GM12864 (cell line): Measurements from ENCODE around the gene FBRSL1.

ENCODE experiments used
- DNase-seq: peaks from one replicate; pipeline ENCODE4 v3.0.0-alpha.2; 2011; ENCODE audit warnings: low read depth
- H3K4me3 ChIP-seq: 2 replicates; pipeline ENCODE4 v1.5.1; 2011; ENCODE audit warnings: mild to moderate bottlenecking, low read depth, low read length, control low read depth
- CTCF ChIP-seq: IDR thresholded peaks from 2 replicates; pipeline ENCODE4 v1.5.1; 2011; ENCODE audit warnings: low read depth, mild to moderate bottlenecking, moderate library complexity, low read length, control low read depth, inconsistent platforms; ENCODE audit errors: missing control alignments

FBRSL1 gene

GRCh38 chr12:132454933-132455418, 35.0 kb upstream of the FBRSL1 start:
- H3K4me3 ChIP-seq: no peak overlapping the region
- TF ChIP-seq CTCF: no peak
- DNase-seq: no peak

- TF ChIP-seq CTCF: no peak
- no peak overlapping the region for H3K4me3 ChIP-seq
- DNase-seq: no peak
Measured at GRCh38 chr12:132455565-132455964, 34.4 kb upstream of the FBRSL1 start.

- no peak for TF ChIP-seq CTCF
- H3K4me3 ChIP-seq: no peak overlapping the region
Measured at GRCh38 chr12:132456186-132456943, 33.6 kb upstream of the FBRSL1 start.

GRCh38 chr12:132456944-132457495, 32.9 kb upstream of the FBRSL1 start:
- H3K4me3 ChIP-seq: no peak overlapping the region
- no peak for TF ChIP-seq CTCF
- no peak for DNase-seq

More at GRCh38 chr12:132456186-132456943, 33.6 kb upstream of the FBRSL1 start:
- DNase-seq: no peak

GRCh38 chr12:132458441-132458840, 31.5 kb upstream of the FBRSL1 start:
- no peak for DNase-seq
- H3K4me3 ChIP-seq: no peak overlapping the region
- no peak for TF ChIP-seq CTCF

GRCh38 chr12:132458846-132459641, 30.9 kb upstream of the FBRSL1 start:
- no peak overlapping the region for H3K4me3 ChIP-seq
- no peak for DNase-seq
- no peak for TF ChIP-seq CTCF
